Tibial nerve (tissue), 4 donors: ENCODE data around the gene MTCP1. TPM values are rescaled to one million over a fixed set of nuclear protein-coding genes. Genes with fewer than 3 reads are reported as not detected.
A peak's percentile ranks its signal among the peaks of the same experiment; 100 is the strongest.

Experiments
- DNase-seq, 2 donors: peaks; one replicate each; pipeline ENCODE4 v3.0.0-alpha.2; 2019; ENCODE audit warnings: low spot score in 2 of 2
- H3K27ac ChIP-seq, 4 donors: fragments of 200-600 bp; sonication (generic) in 3 of 4; one replicate each; pipeline ENCODE4 v1.5.1; 2017 to 2019; ENCODE audit warnings: mild to moderate bottlenecking in 1 of 4
- H3K27me3 ChIP-seq, 2 donors: fragments of 200-600 bp; sonication (generic) in 1 of 2; one replicate each; pipeline versions ENCODE4 v1.5.1 to v1.6.0; 2017 to 2019
- H3K36me3 ChIP-seq, 3 donors: fragments of 200-600 bp; sonication (generic); one replicate each; pipeline ENCODE4 v1.5.1; 2018 to 2019
- H3K4me1 ChIP-seq, 4 donors: fragments of 200-600 bp; sonication (generic) in 3 of 4; one replicate each; pipeline ENCODE4 v1.5.1; 2017 to 2019
- H3K4me3 ChIP-seq, 4 donors: fragments of 200-600 bp; sonication (generic) in 3 of 4; one replicate each; pipeline ENCODE4 v1.5.1; 2017 to 2019; ENCODE audit warnings: mild to moderate bottlenecking in 1 of 4, moderate library complexity in 1 of 4
- H3K9me3 ChIP-seq, 4 donors: fragments of 200-600 bp; sonication (generic) in 3 of 4; one replicate each; pipeline ENCODE4 v1.5.1; 2017 to 2019
- EP300 ChIP-seq, 2 donors: sonication (generic); formaldehyde crosslinking; IDR thresholded peaks; one replicate each; pipeline ENCODE4 v1.6.1; 2017; ENCODE audit warnings: antibody characterized with exemption in 2 of 2, mild to moderate bottlenecking in 1 of 2
- POLR2A ChIP-seq, 2 donors: fragments of 450-650 bp; IDR thresholded peaks; one replicate each; pipeline ENCODE4 v1.6.1; 2017; ENCODE audit warnings: antibody characterized with exemption in 2 of 2, mild to moderate bottlenecking in 2 of 2, moderate library complexity in 2 of 2
- WGBS, 2 donors: methylation state at CpG; one replicate each; pipeline ENCODE4 v1.1.5; 2018; 5-methylcytosine and 5-hydroxymethylcytosine counted together
- total RNA-seq, 4 donors: library from RNA; depleted of rRNA; stranded (reverse); fragments of >200 nt; gene quantifications; one replicate each; pipeline ENCODE4 v1.1.0, GENCODE V29; 2016
- TF ChIP-seq, protein P1 (sequence below), 5 experiments: fragments of 200-600 bp in 3 of 5; fragments of 450-650 bp in 2 of 5; sonication (generic) in 3 of 5; IDR thresholded peaks; one replicate each; pipeline ENCODE4 v1.5.1; 2016 to 2019; ENCODE audit warnings: antibody characterized with exemption in 5 of 5, mild to moderate bottlenecking in 3 of 5, moderate library complexity in 2 of 5

The MTCP1 gene
- total RNA-seq, 4 donors from 2014 or later = 2.7 to 5.3 (median 2.8) TPM

DNA sequence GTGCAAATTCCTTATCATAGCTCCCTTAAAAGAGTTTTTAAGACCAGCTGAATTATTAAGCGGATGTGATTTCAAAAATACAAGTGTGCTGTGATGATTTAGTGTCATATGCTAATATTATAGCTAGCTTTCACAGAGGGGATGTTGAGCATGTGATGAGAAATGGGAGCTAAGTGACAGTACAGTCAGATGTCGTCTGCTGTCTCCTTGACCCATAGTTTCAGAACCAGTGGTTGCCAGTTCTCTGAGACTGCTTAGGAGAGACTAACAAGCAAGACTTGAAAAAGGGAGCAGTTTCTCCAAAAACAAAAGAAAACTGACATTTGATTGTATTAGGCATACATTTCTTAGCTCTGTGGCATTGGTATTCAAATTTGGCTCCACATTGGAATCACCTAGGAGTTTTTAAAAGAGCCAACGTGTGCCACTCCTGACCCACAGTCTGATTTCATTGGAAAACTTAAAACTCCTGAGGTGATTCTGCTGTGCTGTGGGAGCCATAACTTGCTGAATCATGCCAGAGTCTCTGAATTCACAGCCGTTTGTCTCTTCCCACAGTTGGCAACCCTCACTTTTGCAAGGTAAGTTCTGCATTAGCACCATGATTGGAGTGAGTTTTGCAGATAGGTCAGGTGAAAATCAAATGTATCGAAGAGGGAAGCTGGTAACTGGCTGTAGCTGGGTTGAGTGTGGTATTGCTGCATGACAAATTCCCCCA, 24.0 kb downstream of the MTCP1 start:
- TF ChIP-seq POLR2A (IDR thresholded peaks at IDR 0.05) (no peak), EP300 (IDR thresholded peaks at IDR 0.05) (no peak)
- TF ChIP-seq, protein P1, sequence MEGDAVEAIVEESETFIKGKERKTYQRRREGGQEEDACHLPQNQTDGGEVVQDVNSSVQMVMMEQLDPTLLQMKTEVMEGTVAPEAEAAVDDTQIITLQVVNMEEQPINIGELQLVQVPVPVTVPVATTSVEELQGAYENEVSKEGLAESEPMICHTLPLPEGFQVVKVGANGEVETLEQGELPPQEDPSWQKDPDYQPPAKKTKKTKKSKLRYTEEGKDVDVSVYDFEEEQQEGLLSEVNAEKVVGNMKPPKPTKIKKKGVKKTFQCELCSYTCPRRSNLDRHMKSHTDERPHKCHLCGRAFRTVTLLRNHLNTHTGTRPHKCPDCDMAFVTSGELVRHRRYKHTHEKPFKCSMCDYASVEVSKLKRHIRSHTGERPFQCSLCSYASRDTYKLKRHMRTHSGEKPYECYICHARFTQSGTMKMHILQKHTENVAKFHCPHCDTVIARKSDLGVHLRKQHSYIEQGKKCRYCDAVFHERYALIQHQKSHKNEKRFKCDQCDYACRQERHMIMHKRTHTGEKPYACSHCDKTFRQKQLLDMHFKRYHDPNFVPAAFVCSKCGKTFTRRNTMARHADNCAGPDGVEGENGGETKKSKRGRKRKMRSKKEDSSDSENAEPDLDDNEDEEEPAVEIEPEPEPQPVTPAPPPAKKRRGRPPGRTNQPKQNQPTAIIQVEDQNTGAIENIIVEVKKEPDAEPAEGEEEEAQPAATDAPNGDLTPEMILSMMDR (IDR thresholded peaks at IDR 0.05) = no peak
- H3K4me1 ChIP-seq = no peaks in the 10 kb centered on the region

DNA sequence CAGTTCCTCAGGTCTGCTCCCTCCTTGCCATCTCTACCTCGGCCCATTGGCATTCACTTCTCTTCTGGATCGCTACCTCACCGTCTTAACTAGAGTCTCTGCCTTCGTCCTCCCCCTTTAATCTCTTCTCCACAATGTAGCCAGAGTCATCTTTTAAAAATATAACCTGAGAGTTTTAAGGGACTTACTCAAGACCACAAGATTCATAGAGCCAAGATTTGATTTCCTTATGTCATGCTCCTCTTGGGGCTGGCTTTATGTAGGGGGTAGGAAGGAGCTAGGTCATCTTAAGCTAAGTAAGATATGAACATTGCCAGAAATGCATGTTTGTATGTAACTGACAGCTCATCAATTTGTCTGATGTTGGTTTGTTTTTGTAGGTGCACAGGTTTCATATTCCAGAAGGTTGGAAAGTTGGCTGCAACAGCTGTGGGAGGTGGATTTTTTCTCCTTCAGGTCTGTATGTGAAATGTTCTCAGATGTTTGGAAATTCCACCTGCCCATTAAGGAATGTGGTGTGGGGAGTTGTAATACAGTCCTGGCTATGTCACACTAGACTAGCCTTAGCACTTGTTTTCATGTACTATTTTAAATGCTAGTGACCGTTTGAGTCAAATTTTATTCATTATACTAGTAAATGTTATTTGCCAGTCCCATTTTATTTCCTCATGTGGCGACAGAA, 24.7 kb downstream of the MTCP1 start:
- Histone ChIP-seq H3K27ac (no peak overlapping the region), H3K27me3 (no peaks in the 10 kb centered on the region), H3K9me3 (no peaks in the 10 kb centered on the region), H3K36me3 (peaks cover 0 to 4% (median 0%) of the 10 kb centered on the region in 3 donors), H3K4me3 (no peak overlapping the region), H3K4me1 (no peaks in the 10 kb centered on the region)
- TF ChIP-seq POLR2A (IDR thresholded peaks at IDR 0.05) (no peak), EP300 (IDR thresholded peaks at IDR 0.05) (no peak)
- TF ChIP-seq, protein P1 (IDR thresholded peaks at IDR 0.05) = no peak
- DNase-seq = no peak
- 73 to 87% methylated on average over 6 of the region's 6 CpGs for WGBS, 2 donors

More for the DNA sequence above, 24.0 kb downstream of the MTCP1 start:
- no peak overlapping the region for H3K4me3 ChIP-seq
- no peaks in the 10 kb centered on the region for H3K9me3 ChIP-seq
- H3K36me3 ChIP-seq = peaks cover 0 to 4% (median 0%) of the 10 kb centered on the region in 3 donors
- no peak overlapping the region for H3K27ac ChIP-seq
- no peak for DNase-seq
- WGBS, 2 donors = 60 to 83% methylated on average over 5 of the region's 5 CpGs
- H3K27me3 ChIP-seq = no peaks in the 10 kb centered on the region

DNA sequence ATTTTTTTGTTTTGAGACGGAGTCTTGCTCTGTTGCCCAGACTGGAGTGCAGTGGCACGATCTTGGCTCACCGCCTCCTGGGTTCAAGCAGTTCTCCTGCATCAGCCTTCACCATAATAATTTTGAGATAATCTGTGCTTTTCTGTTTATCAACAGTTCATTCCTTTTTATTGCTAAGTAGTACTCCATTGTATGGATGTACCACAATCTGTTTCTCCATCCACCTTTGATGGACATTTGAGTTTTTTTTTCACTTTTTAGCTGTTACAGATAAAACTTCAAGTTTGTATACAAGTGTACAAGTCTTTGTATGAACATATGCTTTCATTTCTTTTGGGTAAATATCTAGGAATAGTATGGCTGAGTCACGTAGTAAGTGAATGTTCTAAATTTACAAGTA, 35.2 kb downstream of the MTCP1 start:
- TF ChIP-seq EP300 (IDR thresholded peaks at IDR 0.05) (no peak), POLR2A (IDR thresholded peaks at IDR 0.05) (no peak)
- TF ChIP-seq, protein P1 (IDR thresholded peaks at IDR 0.05) = no peak
- Histone ChIP-seq H3K27me3 (no peaks in the 10 kb centered on the region), H3K36me3 (peaks cover 0 to 22% (median 0%) of the 10 kb centered on the region in 3 donors), H3K4me1 (peaks cover 0 to 4% (median 0%) of the 10 kb centered on the region in 4 donors), H3K9me3 (peaks cover 0 to 6% (median 0%) of the 10 kb centered on the region in 4 donors), H3K4me3 (no peak overlapping the region), H3K27ac (no peak overlapping the region)
- DNase-seq = no peak
- 94 to 97% methylated on average over 4 of the region's 4 CpGs for WGBS, 2 donors

DNA sequence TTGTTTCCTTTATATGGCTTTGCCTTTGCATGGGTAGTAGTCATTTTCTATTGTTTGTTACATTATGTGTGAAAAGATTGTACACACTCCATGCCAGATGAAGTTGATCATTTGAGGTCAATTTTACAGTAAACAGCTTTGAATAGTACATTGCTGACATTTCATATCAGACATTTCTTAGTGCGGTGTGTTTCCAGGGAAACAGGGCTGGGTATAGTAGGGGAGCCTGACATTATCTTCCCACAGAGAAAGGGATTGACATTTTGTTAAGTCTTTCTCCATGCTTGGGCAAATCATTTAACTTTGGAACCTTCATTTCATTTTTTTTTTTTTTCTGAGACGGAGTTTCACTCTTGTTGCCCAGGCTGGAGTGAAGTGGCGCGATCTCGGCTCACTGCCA, 39.3 kb downstream of the MTCP1 start:
- Histone ChIP-seq H3K4me1 (peaks cover 0 to 17% (median 0%) of the 10 kb centered on the region in 4 donors), H3K4me3 (no peak overlapping the region), H3K27me3 (no peaks in the 10 kb centered on the region), H3K36me3 (peaks cover 0 to 17% (median 0%) of the 10 kb centered on the region in 3 donors), H3K27ac (peak overlapping the region in 2 of 4 donors; percentile 33 to 44), H3K9me3 (peaks cover 0 to 6% (median 0%) of the 10 kb centered on the region in 4 donors)
- 76 to 82% methylated on average over 5 of the region's 5 CpGs for WGBS, 2 donors
- no peak for DNase-seq
- TF ChIP-seq POLR2A (IDR thresholded peaks at IDR 0.05) (no peak), EP300 (IDR thresholded peaks at IDR 0.05) (no peak)
- TF ChIP-seq, protein P1 (IDR thresholded peaks at IDR 0.05) = no peak

DNA sequence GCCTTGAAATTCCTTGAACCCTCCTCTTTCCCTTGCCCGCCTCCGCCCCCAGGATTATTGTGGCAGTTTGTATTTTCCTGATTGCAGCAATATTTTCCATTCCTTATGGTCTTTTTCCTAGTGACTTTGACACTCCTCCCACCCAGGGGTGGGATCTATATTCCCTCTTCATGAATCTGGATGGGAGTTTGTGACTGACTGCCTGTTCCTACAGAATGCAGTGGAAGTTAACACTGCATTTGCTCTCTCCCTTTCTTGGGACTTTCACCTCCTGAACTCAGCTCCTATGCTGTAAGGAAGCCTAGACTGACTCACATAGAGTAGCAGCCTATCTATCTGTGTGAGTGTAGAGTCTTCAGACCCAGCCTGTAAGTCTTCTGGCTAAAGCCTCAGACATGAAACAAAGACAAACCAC, 42.1 kb downstream of the MTCP1 start:
- peaks cover 0 to 17% (median 0%) of the 10 kb centered on the region in 4 donors for H3K4me1 ChIP-seq
- TF ChIP-seq, protein P1 (IDR thresholded peaks at IDR 0.05) = no peak
- TF ChIP-seq EP300 (IDR thresholded peaks at IDR 0.05) (no peak), POLR2A (IDR thresholded peaks at IDR 0.05) (no peak)
- no peaks in the 10 kb centered on the region for H3K36me3 ChIP-seq
- peak overlapping the region in 1 of 4 donors; percentile 0 for H3K4me3 ChIP-seq
- H3K27ac ChIP-seq = peak overlapping the region in 3 of 4 donors; percentile 1 to 98 (median 96)
- 28 to 63% methylated on average over 2 of the region's 2 CpGs for WGBS, 2 donors
- no peak for DNase-seq
- no peaks in the 10 kb centered on the region for H3K27me3 ChIP-seq
- H3K9me3 ChIP-seq = no peaks in the 10 kb centered on the region
